MM.1S (cell line): ENCODE measurements around the gene IRS2.

Experiments used
- DNase-seq: peaks from one replicate; pipeline ENCODE4 v3.0.0-alpha.2; 2015
- H2AFZ ChIP-seq: fragments of 300-600 bp; sonication (generic); 2 replicates; pipeline ENCODE4 v1.6.0; 2016; ENCODE audit warnings: antibody characterized with exemption, low read length
- H3F3A ChIP-seq: fragments of 300-600 bp; sonication (generic); 2 replicates; pipeline ENCODE4 v1.6.1; 2016; ENCODE audit warnings: mild to moderate bottlenecking, antibody characterized with exemption, low read length, moderate library complexity, mixed read lengths; ENCODE audit not compliant: insufficient read depth
- H3K27ac ChIP-seq: fragments of 300-600 bp; sonication (generic); 2 replicates; pipeline ENCODE4 v1.5.1; 2016; ENCODE audit warnings: mild to moderate bottlenecking, low read length
- H3K27me3 ChIP-seq: fragments of 300-600 bp; sonication (generic); replicated peaks from 2 replicates; pipeline ENCODE4 v1.6.0; 2016; ENCODE audit warnings: low read length; ENCODE audit not compliant: insufficient read depth
- H3K36me3 ChIP-seq: fragments of 300-600 bp; sonication (generic); replicated peaks from 2 replicates; pipeline ENCODE4 v1.6.1; 2016; ENCODE audit warnings: mild to moderate bottlenecking, low read length, mixed read lengths; ENCODE audit not compliant: insufficient read depth
- H3K4me1 ChIP-seq: fragments of 300-600 bp; sonication (generic); 2 replicates; pipeline ENCODE4 v1.6.1; 2016; ENCODE audit warnings: low read length, mixed read lengths
- H3K4me2 ChIP-seq: fragments of 300-600 bp; sonication (generic); 2 replicates; pipeline ENCODE4 v1.6.0; 2016; ENCODE audit warnings: low read depth, low read length
- H3K4me3 ChIP-seq: fragments of 300-600 bp; sonication (generic); 2 replicates; pipeline ENCODE4 v1.5.1; 2016; ENCODE audit warnings: low read length, mixed read lengths
- H3K79me2 ChIP-seq: fragments of 300-600 bp; sonication (generic); 2 replicates; pipeline ENCODE4 v1.6.1; 2016; ENCODE audit warnings: mixed run types, low read length, mixed read lengths
- H3K9ac ChIP-seq: fragments of 300-600 bp; sonication (generic); 2 replicates; pipeline ENCODE4 v1.6.1; 2016; ENCODE audit warnings: low read length, mixed read lengths
- H3K9me2 ChIP-seq: fragments of 300-600 bp; sonication (generic); replicated peaks from 2 replicates; pipeline ENCODE4 v1.6.1; 2016; ENCODE audit warnings: mild to moderate bottlenecking, low read length, mixed read lengths; ENCODE audit not compliant: insufficient read depth
- H3K9me3 ChIP-seq: fragments of 300-600 bp; sonication (generic); replicated peaks from 2 replicates; pipeline ENCODE4 v1.6.1; 2016; ENCODE audit warnings: mild to moderate bottlenecking, low read length, mixed read lengths; ENCODE audit not compliant: insufficient read depth
- H4K20me1 ChIP-seq: fragments of 300-600 bp; sonication (generic); 2 replicates; pipeline ENCODE4 v1.6.1; 2016; ENCODE audit warnings: mild to moderate bottlenecking, low read length, moderate library complexity, mixed read lengths; ENCODE audit not compliant: insufficient read depth
- EZH2 ChIP-seq: fragments of 300-600 bp; sonication (generic); optimal IDR thresholded peaks from 2 replicates; pipeline ENCODE3; 2017; ENCODE audit warnings: low read depth, mild to moderate bottlenecking, antibody characterized with exemption, low read length, mixed read lengths
- EZH2phosphoT487 ChIP-seq: fragments of 300-600 bp; sonication (generic); IDR thresholded peaks from 2 replicates; pipeline ENCODE4 v1.6.1; 2018; ENCODE audit warnings: antibody characterized with exemption, low read length
- TF ChIP-seq, protein P1 (sequence below): fragments of 300-600 bp; sonication (generic); IDR thresholded peaks from 2 replicates; pipeline ENCODE4 v1.5.1; 2016; ENCODE audit warnings: antibody characterized with exemption, low read length, mixed read lengths

Gene IRS2

GRCh38 chr13:109787135-109787954 lies 962 bp upstream of the IRS2 start:
- Histone ChIP-seq H3K9me2 (no peaks in the 10 kb centered on the region), H3K79me2 (peaks cover 14% of the 10 kb centered on the region), H3F3A (peaks cover 16% of the 10 kb centered on the region), H3K36me3 (no peaks in the 10 kb centered on the region), H3K4me3 (peak overlapping the region; percentile 90), H3K4me2 (peak overlapping the region; percentile 55), H2AFZ (peak overlapping the region; percentile 80), H3K27me3 (no peaks in the 10 kb centered on the region), H3K27ac (peak overlapping the region; percentile 95), H3K9me3 (no peaks in the 10 kb centered on the region), H3K9ac (peak overlapping the region; percentile 100), H3K4me1 (peaks cover 27% of the 10 kb centered on the region), H4K20me1 (no peaks in the 10 kb centered on the region)
- peak; percentile 48 for DNase-seq
- TF ChIP-seq EZH2 (no peak), EZH2phosphoT487 (no peak)
- TF ChIP-seq, protein P1, sequence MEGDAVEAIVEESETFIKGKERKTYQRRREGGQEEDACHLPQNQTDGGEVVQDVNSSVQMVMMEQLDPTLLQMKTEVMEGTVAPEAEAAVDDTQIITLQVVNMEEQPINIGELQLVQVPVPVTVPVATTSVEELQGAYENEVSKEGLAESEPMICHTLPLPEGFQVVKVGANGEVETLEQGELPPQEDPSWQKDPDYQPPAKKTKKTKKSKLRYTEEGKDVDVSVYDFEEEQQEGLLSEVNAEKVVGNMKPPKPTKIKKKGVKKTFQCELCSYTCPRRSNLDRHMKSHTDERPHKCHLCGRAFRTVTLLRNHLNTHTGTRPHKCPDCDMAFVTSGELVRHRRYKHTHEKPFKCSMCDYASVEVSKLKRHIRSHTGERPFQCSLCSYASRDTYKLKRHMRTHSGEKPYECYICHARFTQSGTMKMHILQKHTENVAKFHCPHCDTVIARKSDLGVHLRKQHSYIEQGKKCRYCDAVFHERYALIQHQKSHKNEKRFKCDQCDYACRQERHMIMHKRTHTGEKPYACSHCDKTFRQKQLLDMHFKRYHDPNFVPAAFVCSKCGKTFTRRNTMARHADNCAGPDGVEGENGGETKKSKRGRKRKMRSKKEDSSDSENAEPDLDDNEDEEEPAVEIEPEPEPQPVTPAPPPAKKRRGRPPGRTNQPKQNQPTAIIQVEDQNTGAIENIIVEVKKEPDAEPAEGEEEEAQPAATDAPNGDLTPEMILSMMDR = no peak

DNA sequence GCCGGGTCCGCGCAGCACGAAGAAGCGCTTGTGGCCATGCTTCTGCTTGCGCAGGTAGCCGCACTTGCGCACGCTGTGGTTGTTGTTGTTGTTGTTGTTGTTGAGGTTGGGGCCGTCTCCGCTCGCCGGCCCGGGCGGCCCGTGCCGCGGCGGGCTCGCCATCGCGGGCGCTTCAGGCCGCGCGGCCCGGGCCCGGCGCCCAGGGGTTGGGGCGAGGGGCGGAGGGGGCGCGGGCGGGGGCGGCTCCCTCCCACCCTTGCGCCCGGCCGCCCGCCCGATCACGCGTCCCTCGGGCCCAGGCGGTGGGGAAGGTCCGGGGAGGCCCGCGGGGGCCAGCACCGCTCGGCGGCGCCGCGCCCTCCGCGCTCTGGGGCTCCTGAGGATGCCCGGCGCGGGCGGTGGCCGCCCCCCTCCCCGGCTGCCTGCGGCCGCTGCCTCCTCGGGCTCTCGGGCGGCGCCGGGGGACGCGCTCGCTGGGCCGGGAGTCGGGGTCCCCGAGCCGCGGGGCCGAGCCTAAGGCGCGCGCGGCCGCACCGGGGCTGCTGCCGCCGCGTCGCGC lies 412 bp downstream of the IRS2 start:
- peak overlapping the region; percentile 31; the same call in 1 of the 2 replicates for H3K4me3 ChIP-seq
- H3K9ac ChIP-seq = peak overlapping the region; percentile 33; the same call in 1 of the 2 replicates
- TF ChIP-seq, protein P1 = no peak
- TF ChIP-seq EZH2 (no peak), EZH2phosphoT487 (no peak)
- H2AFZ ChIP-seq = no peak overlapping the region
- H3K27me3 ChIP-seq = no peaks in the 10 kb centered on the region
- H4K20me1 ChIP-seq = no peaks in the 10 kb centered on the region
- peak; percentile 16 for DNase-seq
- H3K4me1 ChIP-seq = peaks cover 24% of the 10 kb centered on the region
- peaks cover 16% of the 10 kb centered on the region for H3F3A ChIP-seq
- H3K9me3 ChIP-seq = no peaks in the 10 kb centered on the region
- no peaks in the 10 kb centered on the region for H3K9me2 ChIP-seq
- no peaks in the 10 kb centered on the region for H3K36me3 ChIP-seq
- peak overlapping the region; percentile 39; the same call in 1 of the 2 replicates for H3K27ac ChIP-seq
- peaks cover 28% of the 10 kb centered on the region for H3K79me2 ChIP-seq
- no peak overlapping the region; the same call in 1 of the 2 replicates for H3K4me2 ChIP-seq

GRCh38 chr13:109785141-109785891 lies 1.1 kb downstream of the IRS2 start:
- no peaks in the 10 kb centered on the region for H3K27me3 ChIP-seq
- no peak overlapping the region for H2AFZ ChIP-seq
- DNase-seq = no peak
- H3K9me2 ChIP-seq = no peaks in the 10 kb centered on the region
- peak overlapping the region; percentile 29; the same call in 1 of the 2 replicates for H3K27ac ChIP-seq
- H3K79me2 ChIP-seq = peaks cover 34% of the 10 kb centered on the region
- peaks cover 16% of the 10 kb centered on the region for H3F3A ChIP-seq
- TF ChIP-seq, protein P1 = no peak
- TF ChIP-seq EZH2 (no peak), EZH2phosphoT487 (no peak)
- H3K9ac ChIP-seq = peak overlapping the region; percentile 33; the same call in 1 of the 2 replicates
- H3K9me3 ChIP-seq = no peaks in the 10 kb centered on the region
- H3K36me3 ChIP-seq = no peaks in the 10 kb centered on the region
- H3K4me3 ChIP-seq = peak overlapping the region; percentile 31; the same call in 1 of the 2 replicates
- peaks cover 21% of the 10 kb centered on the region for H3K4me1 ChIP-seq
- no peaks in the 10 kb centered on the region for H4K20me1 ChIP-seq
- peak overlapping the region; percentile 3; the same call in 1 of the 2 replicates for H3K4me2 ChIP-seq
